Stimulated activated naive B cell treated with anti-CD40 and anti-IgM and Interleukin-4, amounts not matched to agents 10 μg/mL and 1 μg/mL and 100 μg/mL, for 72 hours (primary cell): ENCODE measurements around the gene VPS37B.

Experiments used
- ATAC-seq, 2 donors: fragments of 150-1000 bp; cut with Tn5 transposase; replicated peaks; 2 replicates each; pipeline ENCODE4 v1.10.0; 2021; ENCODE audit warnings: moderate library complexity in 1 of 2
- DNase-seq: peaks from one replicate; pipeline ENCODE4 v3.0.0; 2021
- H3K27ac Mint-ChIP-seq: one replicate; pipeline ENCODE4 v1.8.0; 2022; ENCODE audit warnings: mild to moderate bottlenecking, mixed read lengths
- H3K27me3 Mint-ChIP-seq, 2 donors: one replicate each; pipeline ENCODE4 v1.8.0; 2022; ENCODE audit warnings: mixed read lengths in 2 of 2
- H3K36me3 Mint-ChIP-seq, 2 donors: one replicate each; pipeline ENCODE4 v1.8.0; 2022; ENCODE audit warnings: mixed read lengths in 2 of 2, mild to moderate bottlenecking in 1 of 2
- H3K4me1 Mint-ChIP-seq, 2 donors: one replicate each; pipeline ENCODE4 v1.8.0; 2022; ENCODE audit warnings: mixed read lengths in 2 of 2, mild to moderate bottlenecking in 1 of 2
- H3K4me3 Mint-ChIP-seq, 2 donors: one replicate each; pipeline ENCODE4 v1.8.0; 2022; ENCODE audit warnings: mild to moderate bottlenecking in 2 of 2, mixed read lengths in 2 of 2, moderate library complexity in 1 of 2
- H3K9me3 Mint-ChIP-seq, 2 donors: one replicate each; pipeline ENCODE4 v1.8.0; 2022; ENCODE audit warnings: mixed read lengths in 2 of 2, mild to moderate bottlenecking in 1 of 2

The VPS37B gene

GRCh38 chr12:122842505-122843405, 53.2 kb downstream of the VPS37B start:
- Mint-ChIP-seq H3K9me3 (no peaks in the 10 kb centered on the region), H3K4me3 (no peak overlapping the region), H3K36me3 (peaks cover 10 to 19% of the 10 kb centered on the region in 2 donors), H3K4me1 (peaks cover 52 to 75% of the 10 kb centered on the region in 2 donors), H3K27ac (peak overlapping the region; percentile 65), H3K27me3 (no peaks in the 10 kb centered on the region)
- ATAC-seq (no peak), DNase-seq (no peak)

GRCh38 chr12:122841544-122842321, 54.2 kb downstream of the VPS37B start:
- Mint-ChIP-seq H3K36me3 (peaks cover 13 to 19% of the 10 kb centered on the region in 2 donors), H3K9me3 (no peaks in the 10 kb centered on the region), H3K27me3 (no peaks in the 10 kb centered on the region), H3K4me1 (peaks cover 59 to 81% of the 10 kb centered on the region in 2 donors), H3K4me3 (no peak overlapping the region), H3K27ac (peak overlapping the region; percentile 79)
- ATAC-seq (no peak), DNase-seq (no peak)

- no peak overlapping the region for H3K4me3 Mint-ChIP-seq
- no peaks in the 10 kb centered on the region for H3K9me3 Mint-ChIP-seq
- DNase-seq = no peak
- ATAC-seq = no peak
- H3K36me3 Mint-ChIP-seq = peaks cover 15 to 23% of the 10 kb centered on the region in 2 donors
- peak overlapping the region; percentile 79 for H3K27ac Mint-ChIP-seq
- H3K4me1 Mint-ChIP-seq = peaks cover 61 to 87% of the 10 kb centered on the region in 2 donors
- no peaks in the 10 kb centered on the region for H3K27me3 Mint-ChIP-seq
These were observed 55.1 kb downstream of the VPS37B start for GRCh38 chr12:122840580-122841513.

GRCh38 chr12:122839907-122840554, 55.9 kb downstream of the VPS37B start:
- ATAC-seq (no peak), DNase-seq (no peak)
- peaks cover 59 to 87% of the 10 kb centered on the region in 2 donors for H3K4me1 Mint-ChIP-seq
- no peaks in the 10 kb centered on the region for H3K9me3 Mint-ChIP-seq
- H3K36me3 Mint-ChIP-seq = peaks cover 15 to 23% of the 10 kb centered on the region in 2 donors
- H3K27me3 Mint-ChIP-seq = no peaks in the 10 kb centered on the region
- H3K4me3 Mint-ChIP-seq = no peak overlapping the region
- peak overlapping the region; percentile 37 for H3K27ac Mint-ChIP-seq

GRCh38 chr12:122838841-122839240, 57.1 kb downstream of the VPS37B start:
- Mint-ChIP-seq H3K27me3 (no peaks in the 10 kb centered on the region), H3K4me3 (no peak overlapping the region), H3K27ac (peak overlapping the region; percentile 69), H3K36me3 (peaks cover 18 to 23% of the 10 kb centered on the region in 2 donors), H3K9me3 (no peaks in the 10 kb centered on the region), H3K4me1 (peaks cover 61 to 88% of the 10 kb centered on the region in 2 donors)
- ATAC-seq = no peak
- DNase-seq = no peak

GRCh38 chr12:122837306-122838265, 58.3 kb downstream of the VPS37B start:
- H3K4me1 Mint-ChIP-seq = peaks cover 55 to 79% of the 10 kb centered on the region in 2 donors
- peak overlapping the region; percentile 96 to 98 for H3K4me3 Mint-ChIP-seq
- H3K27me3 Mint-ChIP-seq = no peaks in the 10 kb centered on the region
- peak overlapping the region; percentile 56 for H3K27ac Mint-ChIP-seq
- ATAC-seq (no peak), DNase-seq (no peak)
- no peaks in the 10 kb centered on the region for H3K9me3 Mint-ChIP-seq
- H3K36me3 Mint-ChIP-seq = peaks cover 18 to 23% of the 10 kb centered on the region in 2 donors

GRCh38 chr12:122836027-122836921, 59.6 kb downstream of the VPS37B start:
- DNase-seq (peak; percentile 60), ATAC-seq (peak; percentile 74 to 82)
- Mint-ChIP-seq H3K27ac (peak overlapping the region; percentile 97), H3K4me1 (peaks cover 44 to 66% of the 10 kb centered on the region in 2 donors), H3K27me3 (no peaks in the 10 kb centered on the region), H3K4me3 (peak overlapping the region; percentile 96 to 98), H3K9me3 (no peaks in the 10 kb centered on the region), H3K36me3 (peaks cover 18 to 23% of the 10 kb centered on the region in 2 donors)

GRCh38 chr12:122835750-122836026, 60.2 kb downstream of the VPS37B start:
- ATAC-seq = peak; percentile 53 to 54
- H3K36me3 Mint-ChIP-seq = peaks cover 17 to 19% of the 10 kb centered on the region in 2 donors
- no peak for DNase-seq
- no peak overlapping the region for H3K27ac Mint-ChIP-seq
- H3K9me3 Mint-ChIP-seq = no peaks in the 10 kb centered on the region
- H3K27me3 Mint-ChIP-seq = no peaks in the 10 kb centered on the region
- peaks cover 42 to 62% of the 10 kb centered on the region in 2 donors for H3K4me1 Mint-ChIP-seq
- peak overlapping the region in 1 of 2 donors; percentile 96 for H3K4me3 Mint-ChIP-seq

GRCh38 chr12:122834921-122835749, 60.8 kb downstream of the VPS37B start, which contains the start of gene HIP1R:
Gene HIP1R (plus strand): TSS chr12:122835457. CDS start chr12:122835551, 94 bp downstream.
- H3K27me3 Mint-ChIP-seq = no peaks in the 10 kb centered on the region
- peak within 1 kb of the TSS; percentile 97 for H3K27ac Mint-ChIP-seq
- H3K4me3 Mint-ChIP-seq = peak within 1 kb of the TSS; percentile 96 to 98
- peak; percentile 50 for DNase-seq
- H3K9me3 Mint-ChIP-seq = no peaks in the 10 kb centered on the region
- peak; percentile 65 to 66 for ATAC-seq
- peaks cover 39 to 59% of the 10 kb centered on the region in 2 donors for H3K4me1 Mint-ChIP-seq
- peaks cover 12 to 15% of the 10 kb centered on the region in 2 donors for H3K36me3 Mint-ChIP-seq

GRCh38 chr12:122834104-122834920, 61.6 kb downstream of the VPS37B start:
- H3K4me1 Mint-ChIP-seq = peaks cover 33 to 51% of the 10 kb centered on the region in 2 donors
- peak overlapping the region; percentile 96 for H3K27ac Mint-ChIP-seq
- no peaks in the 10 kb centered on the region for H3K27me3 Mint-ChIP-seq
- no peaks in the 10 kb centered on the region for H3K9me3 Mint-ChIP-seq
- DNase-seq = no peak
- peak; percentile 18 for ATAC-seq
- peak overlapping the region; percentile 81 to 88 for H3K4me3 Mint-ChIP-seq
- peaks cover 11 to 13% of the 10 kb centered on the region in 2 donors for H3K36me3 Mint-ChIP-seq
